ENCODE measurements around the gene AFDN.

DNA sequence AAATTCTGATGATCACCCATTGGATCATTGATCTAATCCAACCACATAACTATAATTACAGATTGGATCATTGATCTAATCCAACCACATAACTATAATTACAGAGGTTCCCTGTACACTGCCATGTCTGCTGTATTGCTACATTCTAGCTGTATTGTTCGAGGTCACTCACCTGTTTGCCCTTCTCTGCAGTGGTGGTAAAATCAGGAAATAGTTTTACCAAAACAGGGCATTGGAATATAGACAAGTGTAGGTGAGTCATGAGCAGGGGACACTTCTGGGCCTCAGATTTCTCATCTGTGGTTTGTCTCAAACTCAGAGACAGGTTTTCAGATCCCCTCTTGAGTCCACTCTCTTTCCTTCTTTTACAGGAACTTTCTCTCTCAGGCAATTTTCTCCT is 9.0 kb upstream of the AFDN start:
- TF ChIP-seq, protein P1, sequence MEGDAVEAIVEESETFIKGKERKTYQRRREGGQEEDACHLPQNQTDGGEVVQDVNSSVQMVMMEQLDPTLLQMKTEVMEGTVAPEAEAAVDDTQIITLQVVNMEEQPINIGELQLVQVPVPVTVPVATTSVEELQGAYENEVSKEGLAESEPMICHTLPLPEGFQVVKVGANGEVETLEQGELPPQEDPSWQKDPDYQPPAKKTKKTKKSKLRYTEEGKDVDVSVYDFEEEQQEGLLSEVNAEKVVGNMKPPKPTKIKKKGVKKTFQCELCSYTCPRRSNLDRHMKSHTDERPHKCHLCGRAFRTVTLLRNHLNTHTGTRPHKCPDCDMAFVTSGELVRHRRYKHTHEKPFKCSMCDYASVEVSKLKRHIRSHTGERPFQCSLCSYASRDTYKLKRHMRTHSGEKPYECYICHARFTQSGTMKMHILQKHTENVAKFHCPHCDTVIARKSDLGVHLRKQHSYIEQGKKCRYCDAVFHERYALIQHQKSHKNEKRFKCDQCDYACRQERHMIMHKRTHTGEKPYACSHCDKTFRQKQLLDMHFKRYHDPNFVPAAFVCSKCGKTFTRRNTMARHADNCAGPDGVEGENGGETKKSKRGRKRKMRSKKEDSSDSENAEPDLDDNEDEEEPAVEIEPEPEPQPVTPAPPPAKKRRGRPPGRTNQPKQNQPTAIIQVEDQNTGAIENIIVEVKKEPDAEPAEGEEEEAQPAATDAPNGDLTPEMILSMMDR (IDR thresholded peaks at IDR 0.05), result no peak
- TF ChIP-seq POLR2A (IDR thresholded peaks at IDR 0.05) (no peak), EP300 (IDR thresholded peaks at IDR 0.05) (no peak)
